ENCODE measurements around the gene HOXC6.

HOXC6 gene

DNA sequence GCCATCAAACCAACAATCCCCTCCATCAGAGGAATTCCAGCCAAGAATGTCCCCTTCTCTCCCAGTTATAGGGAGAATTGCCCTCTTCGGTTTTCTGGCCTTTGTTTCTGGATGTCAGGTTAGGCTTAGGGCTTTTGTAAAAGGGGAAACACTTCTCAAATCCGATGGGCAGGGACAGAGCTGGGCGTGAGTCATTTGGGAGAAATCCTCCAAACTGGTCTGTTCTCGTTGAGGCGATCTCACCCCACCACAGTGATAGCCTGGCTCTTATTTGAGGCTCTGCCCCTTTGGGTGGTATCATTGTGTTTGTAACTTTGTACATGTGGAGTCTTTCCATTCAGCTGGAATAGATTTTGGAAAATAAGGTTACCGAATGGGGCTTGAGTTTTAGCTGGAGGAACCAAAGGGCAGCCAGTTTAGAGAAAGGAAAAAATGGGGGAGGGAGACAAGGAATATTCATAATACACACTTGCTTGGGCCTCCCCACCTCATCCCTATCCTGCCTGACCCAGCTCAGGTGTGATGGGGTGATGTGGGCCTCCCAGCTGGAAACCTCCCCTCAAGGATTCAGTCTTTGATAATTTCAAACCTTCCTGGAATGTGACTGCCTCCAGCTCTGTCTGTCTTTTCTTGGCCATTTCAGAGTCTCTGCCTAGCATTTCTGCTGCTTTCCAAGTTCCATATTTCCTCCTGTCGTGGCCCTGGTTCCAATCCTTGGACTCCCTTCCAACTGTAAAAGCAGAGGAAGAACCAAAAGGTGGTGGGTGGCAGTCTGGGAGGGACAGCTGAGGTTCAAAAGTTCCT lies 32.9 kb downstream of the HOXC6 start:
- TF ChIP-seq GATA2 (IDR thresholded peaks at IDR 0.05; ENCODE audit: low read depth, low read length) (no peak), GATA3 (IDR thresholded peaks at IDR 0.05; ENCODE audit: low read depth, low read length) (no peak)

- no peak for TF ChIP-seq GATA2 (IDR thresholded peaks at IDR 0.05; ENCODE audit: low read depth, low read length)
- TF ChIP-seq GATA3 (IDR thresholded peaks at IDR 0.05; ENCODE audit: low read depth, low read length), result no peak
These were observed 37.4 kb downstream of the HOXC6 start for GRCh38 chr12:54065677-54066076.

DNA sequence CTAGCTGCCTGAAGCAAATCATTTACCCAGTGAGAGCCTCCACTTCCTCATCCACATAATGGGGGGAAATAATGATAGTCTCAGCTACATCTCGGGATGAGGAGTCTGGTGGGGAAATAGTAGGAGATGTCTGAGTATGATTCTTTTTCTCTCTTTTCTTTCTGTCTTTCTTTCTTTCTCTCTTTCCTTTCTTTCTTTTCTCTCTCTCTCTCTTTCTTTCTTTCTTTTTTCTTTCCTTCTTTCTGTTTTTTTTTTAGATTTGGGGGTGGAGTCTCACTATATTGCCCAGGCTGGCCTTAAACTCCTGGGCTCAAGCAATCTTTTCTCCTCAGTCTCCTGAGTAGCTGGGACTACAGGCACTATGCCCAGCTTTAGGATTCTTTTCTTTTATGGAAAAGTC lies 38.2 kb downstream of the HOXC6 start:
- no peak for TF ChIP-seq GATA3 (IDR thresholded peaks at IDR 0.05; ENCODE audit: low read depth, low read length)
- TF ChIP-seq GATA2 (IDR thresholded peaks at IDR 0.05; ENCODE audit: low read depth, low read length), result no peak

GRCh38 chr12:54068418-54069070 lies 40.3 kb downstream of the HOXC6 start:
- TF ChIP-seq GATA2 (IDR thresholded peaks at IDR 0.05; ENCODE audit: low read depth, low read length) (no peak), GATA3 (IDR thresholded peaks at IDR 0.05; ENCODE audit: low read depth, low read length) (no peak)

GRCh38 chr12:54071942-54072341 lies 43.7 kb downstream of the HOXC6 start:
- TF ChIP-seq GATA2 (IDR thresholded peaks at IDR 0.05; ENCODE audit: low read depth, low read length) (peak; percentile 81), GATA3 (IDR thresholded peaks at IDR 0.05; ENCODE audit: low read depth, low read length) (peak; percentile 68)

DNA sequence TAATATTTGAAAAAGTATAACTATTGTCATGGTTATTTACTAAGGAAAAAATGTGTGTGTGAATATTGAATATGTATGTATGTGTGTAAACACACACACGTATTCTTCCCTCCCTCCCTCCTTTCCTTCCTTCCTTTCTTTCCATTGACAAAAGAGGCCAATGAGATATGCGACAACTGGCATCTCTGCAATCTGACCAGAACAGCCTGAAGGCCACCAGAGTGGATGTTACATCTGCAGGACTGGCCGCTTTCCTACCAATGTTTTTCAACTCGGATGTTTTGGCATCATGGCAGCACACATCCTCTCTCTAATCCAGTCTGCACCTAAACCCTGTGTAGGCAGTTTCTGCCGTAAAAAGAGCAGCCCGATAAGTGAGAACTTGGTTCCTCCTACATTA lies 46.1 kb downstream of the HOXC6 start:
- TF ChIP-seq GATA3 (IDR thresholded peaks at IDR 0.05; ENCODE audit: low read depth, low read length) (peak; percentile 59), GATA2 (IDR thresholded peaks at IDR 0.05; ENCODE audit: low read depth, low read length) (peak; percentile 74)

GRCh38 chr12:54075409-54075808 lies 47.2 kb downstream of the HOXC6 start:
- TF ChIP-seq GATA3 (IDR thresholded peaks at IDR 0.05; ENCODE audit: low read depth, low read length) (no peak), GATA2 (IDR thresholded peaks at IDR 0.05; ENCODE audit: low read depth, low read length) (no peak)

DNA sequence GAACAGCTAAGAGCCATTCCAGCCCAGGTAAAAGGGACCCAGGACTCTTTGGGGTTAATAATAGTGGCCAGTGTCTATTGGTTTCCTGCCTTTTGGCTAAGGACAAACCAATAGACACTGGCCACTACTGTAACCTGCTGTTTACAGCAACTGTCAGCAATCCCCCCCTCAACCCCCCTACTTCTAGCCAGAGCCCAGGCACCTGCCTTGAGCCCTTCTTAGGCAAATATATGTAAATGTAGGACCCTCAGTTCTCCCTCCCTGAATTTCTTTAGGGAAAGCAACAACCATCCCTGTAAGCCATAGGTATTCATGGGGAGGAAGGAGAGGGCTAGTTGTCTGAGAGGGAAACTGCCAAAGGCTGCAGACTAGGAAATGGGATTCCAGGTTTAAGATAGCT lies 47.7 kb downstream of the HOXC6 start:
- no peak for TF ChIP-seq GATA3 (IDR thresholded peaks at IDR 0.05; ENCODE audit: low read depth, low read length)
- TF ChIP-seq GATA2 (IDR thresholded peaks at IDR 0.05; ENCODE audit: low read depth, low read length), result no peak
